HT-29 (cell line): ENCODE results near the gene KRTAP6-1. TPM values are rescaled to one million over a fixed set of nuclear protein-coding genes. Genes with fewer than 3 reads are reported as not detected.

Experiments
- DNase-seq: peaks from one replicate; pipeline ENCODE4 v3.0.0-alpha.2; 2015; ENCODE audit warnings: low spot score
- total RNA-seq: library from RNA; depleted of rRNA; stranded (reverse); fragments of >200 nt; shearing (Covaris generic); gene quantifications from 2 replicates; pipeline ENCODE4 v1.2.3, GENCODE V29; 2014; rRNA removed

KRTAP6-1 gene
- total RNA-seq: not detected in 2 replicates

GRCh38 chr21:30613836-30614235 lies at the start of gene KRTAP6-1:
KRTAP6-1 (minus strand) TSS chr21:30613930; CDS start chr21:30613904, 26 bp downstream.
- no peak for DNase-seq

- DNase-seq: no peak
Measured at GRCh38 chr21:30652891-30653290, 39.2 kb upstream of the KRTAP6-1 start.

GRCh38 chr21:30646904-30647414 lies 33.2 kb upstream of the KRTAP6-1 start:
- DNase-seq: no peak

GRCh38 chr21:30642564-30642963 lies 28.8 kb upstream of the KRTAP6-1 start, which contains the start of gene KRTAP20-3:
KRTAP20-3 (plus strand) TSS chr21:30642864.
- DNase-seq: no peak

- no peak for DNase-seq
Measured at GRCh38 chr21:30638686-30639085, 25.0 kb upstream of the KRTAP6-1 start.

GRCh38 chr21:30634906-30635305 lies 21.2 kb upstream of the KRTAP6-1 start, which contains the start of gene KRTAP20-2:
KRTAP20-2 (plus strand) TSS chr21:30635206; CDS start chr21:30635264, 58 bp downstream.
- no peak for DNase-seq

GRCh38 chr21:30629200-30629599 lies 15.5 kb upstream of the KRTAP6-1 start:
- no peak for DNase-seq

GRCh38 chr21:30628109-30628508 lies 14.4 kb upstream of the KRTAP6-1 start:
- DNase-seq: no peak

DNA sequence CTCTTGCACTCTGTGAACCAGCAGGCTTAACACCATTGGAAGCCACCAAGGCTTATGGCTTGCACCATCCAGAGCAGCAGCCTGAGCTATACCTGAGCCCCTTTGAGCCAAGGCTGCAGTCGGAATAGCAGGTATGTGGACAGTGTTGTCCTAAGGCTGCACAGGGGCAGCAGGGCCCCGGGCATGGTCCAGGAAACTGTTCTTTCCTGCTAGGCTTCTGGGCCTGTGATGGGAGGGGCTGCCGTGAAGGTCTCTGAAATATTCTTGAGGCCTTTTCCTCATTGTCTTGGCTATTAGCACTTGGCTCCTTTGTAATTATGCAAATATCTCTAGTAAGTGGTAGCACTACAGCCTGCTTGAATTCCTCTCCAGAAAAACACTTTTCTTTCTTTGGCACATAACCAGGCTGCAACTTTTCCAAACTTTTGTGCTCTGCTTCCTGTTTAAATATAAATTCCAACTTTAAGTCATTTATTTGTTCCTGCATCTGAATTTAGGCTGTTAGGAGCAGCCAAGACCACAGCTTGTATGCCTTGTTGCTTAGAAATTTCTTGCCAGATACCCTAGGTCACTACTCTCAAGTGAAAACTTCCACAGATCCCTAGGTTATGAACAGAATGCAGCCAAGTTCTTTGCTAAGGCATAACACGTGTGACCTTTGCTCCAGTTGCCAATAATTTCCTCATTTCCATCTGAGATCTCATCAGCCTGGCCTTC lies 11.9 kb upstream of the KRTAP6-1 start:
- DNase-seq: no peak

- DNase-seq: no peak
Measured at GRCh38 chr21:30623362-30623761, 9.6 kb upstream of the KRTAP6-1 start.

DNA sequence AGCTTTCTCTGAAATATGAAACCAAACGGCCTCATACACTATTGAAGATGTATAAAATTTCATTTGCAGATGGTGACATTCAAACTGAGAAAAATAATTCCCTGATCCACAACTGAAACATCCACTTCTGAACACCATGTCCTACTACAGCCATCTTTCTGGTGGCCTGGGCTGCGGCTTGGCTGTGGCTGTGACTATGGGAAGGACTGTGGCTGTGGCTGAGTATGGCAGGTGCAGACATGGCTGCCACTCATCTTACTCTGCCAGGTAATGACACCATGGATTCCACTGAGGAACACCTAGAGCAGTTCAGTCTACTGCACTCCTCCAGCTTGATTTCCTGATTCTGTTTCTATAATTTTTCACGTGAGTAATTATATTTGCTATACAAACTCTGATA lies 6.8 kb upstream of the KRTAP6-1 start, which contains the start of gene KRTAP20-4:
TSS of gene KRTAP20-4 (plus strand) at position 106 of the 400 bp plus-strand sequence.
- DNase-seq: no peak

GRCh38 chr21:30620080-30620479 lies 6.3 kb upstream of the KRTAP6-1 start:
- DNase-seq: no peak

DNA sequence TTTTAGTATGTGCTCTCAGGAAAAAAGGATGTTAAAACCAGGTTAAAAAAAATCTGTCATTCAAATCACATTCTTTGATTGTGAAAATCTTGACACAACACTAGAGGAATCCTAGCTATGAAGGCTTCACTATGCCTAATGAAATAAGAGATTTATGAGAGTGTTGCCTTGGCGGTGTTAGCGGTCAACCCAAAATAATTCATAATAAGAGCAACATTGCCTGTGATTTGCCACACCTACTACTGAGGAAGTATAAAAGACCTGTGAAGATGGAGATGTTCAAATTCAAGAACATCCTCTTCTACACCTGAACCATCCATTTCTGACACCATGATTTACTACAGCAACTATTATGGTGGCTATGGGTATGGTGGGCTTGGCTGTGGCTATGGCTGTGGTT lies 2.4 kb upstream of the KRTAP6-1 start, which contains the start of gene KRTAP20-1:
TSS of gene KRTAP20-1 (plus strand) at position 301 of the 400 bp plus-strand sequence. CDS start at position 331, 30 bp downstream.
- DNase-seq: no peak

DNA sequence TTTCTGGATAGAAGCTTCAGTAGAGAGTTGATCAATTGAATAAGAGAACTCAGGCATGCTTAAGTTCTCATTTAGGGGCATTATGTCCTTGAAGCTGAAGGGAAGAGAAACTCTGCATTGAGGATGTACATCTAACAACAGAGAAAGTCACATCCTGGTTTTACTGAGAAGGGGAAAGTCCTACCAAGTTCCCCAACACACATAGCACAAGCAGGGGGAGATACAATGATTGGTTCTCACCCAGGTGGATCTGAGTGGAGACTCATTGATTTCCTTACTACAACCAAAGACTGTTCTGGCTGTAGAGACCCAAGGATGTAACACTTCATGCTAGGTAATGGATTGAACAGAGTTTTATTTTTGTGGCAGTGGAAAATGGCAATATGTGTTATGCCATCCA lies 1.5 kb upstream of the KRTAP6-1 start:
- DNase-seq: no peak

DNA sequence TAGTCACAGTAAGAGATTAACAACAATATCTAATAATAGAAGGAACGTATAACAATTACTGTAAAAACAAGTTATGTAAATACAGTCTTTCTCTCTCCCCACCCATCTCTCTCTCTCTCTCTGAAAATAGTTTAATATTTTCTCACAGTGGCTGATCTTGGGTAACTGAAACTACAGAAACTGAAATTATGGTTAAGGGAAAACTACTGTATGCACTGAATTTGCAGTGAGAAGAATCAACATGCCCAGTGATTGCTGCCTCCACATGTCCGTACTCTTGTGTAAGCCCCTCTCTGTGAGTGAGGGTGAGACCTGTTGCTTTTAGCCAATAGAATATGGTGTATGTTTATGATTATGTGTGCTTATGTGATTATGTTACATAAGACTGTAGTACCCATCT lies 1.6 kb downstream of the KRTAP6-1 start:
- DNase-seq: no peak

GRCh38 chr21:30605968-30606367 lies 7.8 kb downstream of the KRTAP6-1 start:
- DNase-seq: peak; percentile 1

DNA sequence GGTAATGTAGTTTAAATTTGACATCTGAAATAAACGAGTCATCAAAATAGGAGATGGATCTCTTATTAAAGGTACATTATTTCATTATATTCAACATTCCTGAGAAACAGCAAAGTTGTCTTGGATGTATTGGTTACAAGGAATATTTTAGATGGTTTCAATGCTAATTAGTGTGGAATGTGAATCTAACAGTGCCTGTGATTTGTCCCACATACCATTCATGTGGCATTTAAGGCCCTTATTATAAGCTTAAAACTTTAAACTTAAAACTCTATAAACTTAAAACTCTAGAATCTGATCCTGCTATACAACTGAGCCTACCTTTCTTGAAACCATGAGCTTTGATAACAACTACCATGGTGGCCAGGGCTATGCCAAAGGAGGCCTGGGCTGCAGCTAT lies 12.9 kb downstream of the KRTAP6-1 start, which contains the start of gene KRTAP22-1:
TSS of gene KRTAP22-1 (plus strand) at position 301 of the 400 bp plus-strand sequence.
- DNase-seq: no peak

DNA sequence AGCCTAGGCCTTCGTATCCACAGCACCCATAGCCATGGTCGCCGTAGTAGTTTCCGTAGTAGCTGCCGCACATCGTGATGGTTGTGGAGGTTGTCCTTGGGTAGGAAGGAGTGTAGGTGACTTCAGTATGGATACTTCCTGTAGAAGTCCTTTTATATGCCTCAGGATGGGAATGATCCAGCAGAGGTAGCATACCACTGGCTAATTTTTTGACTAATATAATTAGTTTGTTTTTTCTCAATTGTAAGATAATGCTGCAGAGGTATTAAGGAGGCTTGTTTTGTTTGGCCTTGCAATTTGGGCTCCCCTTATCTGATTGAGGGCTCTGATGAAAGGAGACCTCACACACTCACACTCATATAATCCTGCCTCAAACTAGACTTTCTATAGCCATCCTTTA lies 14.9 kb downstream of the KRTAP6-1 start, which contains the start of gene KRTAP6-2:
TSS of gene KRTAP6-2 (minus strand) at position 101 of the 400 bp plus-strand sequence. CDS start at position 73, 28 bp downstream.
- DNase-seq: no peak

DNA sequence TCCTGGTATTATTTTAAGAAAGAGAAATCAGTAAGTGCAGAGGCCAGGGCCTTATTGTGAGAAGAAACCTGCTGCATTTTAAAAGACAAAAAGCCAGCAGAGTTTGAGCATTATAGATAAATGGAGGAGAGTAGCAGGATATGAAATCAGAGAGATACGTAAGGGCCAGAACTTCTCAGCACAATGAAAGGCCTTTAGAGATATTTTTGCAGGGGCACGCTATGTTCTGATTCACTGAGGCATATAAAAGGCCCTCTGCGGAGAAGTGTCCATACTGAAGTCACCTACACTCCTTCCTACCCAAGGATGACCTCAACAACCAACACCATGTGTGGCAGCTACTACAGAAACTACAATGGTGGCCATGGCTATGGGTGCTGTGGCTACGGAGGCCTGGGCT lies 21.6 kb downstream of the KRTAP6-1 start, which contains the start of gene KRTAP6-3:
TSS of gene KRTAP6-3 (plus strand) at position 301 of the 400 bp plus-strand sequence. CDS start at position 307, 6 bp downstream.
- DNase-seq: no peak

DNA sequence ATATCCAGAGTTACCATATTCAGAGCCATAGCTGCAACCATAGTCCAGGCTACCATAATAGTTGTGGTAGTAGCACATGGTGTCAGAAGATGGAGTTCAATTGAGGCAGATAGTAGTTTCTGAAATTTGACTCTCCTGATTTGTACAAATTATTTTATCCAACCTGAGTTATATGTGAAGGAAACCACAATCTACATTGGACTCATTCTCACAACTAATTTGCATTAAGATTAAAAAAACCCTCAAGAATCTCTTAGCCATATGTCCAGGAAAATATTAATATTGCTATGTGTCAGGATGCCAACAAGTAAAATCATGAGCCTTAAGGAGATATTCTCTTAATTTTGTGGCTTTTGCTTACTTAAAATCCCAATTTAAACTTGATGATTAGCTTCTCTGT lies 23.4 kb downstream of the KRTAP6-1 start, which contains the start of gene KRTAP22-2:
TSS of gene KRTAP22-2 (minus strand) at position 101 of the 400 bp plus-strand sequence.
- no peak for DNase-seq

GRCh38 chr21:30582870-30583269 lies 30.9 kb downstream of the KRTAP6-1 start:
- DNase-seq: no peak

GRCh38 chr21:30580132-30580531 lies 33.6 kb downstream of the KRTAP6-1 start:
- no peak for DNase-seq
